OCI-LY1 (cell line): ENCODE measurements around the gene SEMA4C.

Source experiments
- H2AFZ ChIP-seq: fragments of 200-600 bp; sonication (generic), shearing (Covaris generic); 2 replicates; pipeline ENCODE4 v1.6.0; 2014; ENCODE audit warnings: antibody characterized with exemption, mild to moderate bottlenecking, low read length
- H3F3A ChIP-seq: fragments of 200-600 bp; sonication (generic), shearing (Covaris generic); 2 replicates; pipeline ENCODE4 v1.6.0; 2014; ENCODE audit warnings: mild to moderate bottlenecking, antibody characterized with exemption, low read length, moderate library complexity; ENCODE audit not compliant: insufficient read depth
- H3K27ac ChIP-seq: fragments of 200-600 bp; sonication (generic); 2 replicates; pipeline ENCODE4 v1.5.1; 2014; ENCODE audit warnings: low read length, mixed run types, mild to moderate bottlenecking, low read depth; ENCODE audit not compliant: poor library complexity, severe bottlenecking
- H3K27me3 ChIP-seq: fragments of 200-600 bp; sonication (generic); 2 replicates; pipeline ENCODE4 v1.6.0; 2014; ENCODE audit warnings: antibody characterized with exemption, mild to moderate bottlenecking, low read length, moderate library complexity; ENCODE audit not compliant: insufficient read depth
- H3K36me3 ChIP-seq: fragments of 200-600 bp; sonication (generic); 2 replicates; pipeline ENCODE4 v1.6.1; 2014; ENCODE audit warnings: mild to moderate bottlenecking, antibody characterized with exemption, low read length, moderate library complexity, mixed read lengths; ENCODE audit not compliant: insufficient read depth
- H3K4me1 ChIP-seq: fragments of 200-600 bp; sonication (generic); 2 replicates; pipeline ENCODE4 v1.5.1; 2014; ENCODE audit warnings: mild to moderate bottlenecking, low read length, moderate library complexity; ENCODE audit not compliant: insufficient read depth, severe bottlenecking
- H3K4me2 ChIP-seq: fragments of 200-600 bp; sonication (generic), shearing (Covaris generic); 2 replicates; pipeline ENCODE4 v1.6.1; 2014; ENCODE audit warnings: low read length
- H3K4me3 ChIP-seq: fragments of 200-600 bp; sonication (generic); 2 replicates; pipeline ENCODE4 v1.5.1; 2014; ENCODE audit warnings: low read length, low read depth, mild to moderate bottlenecking, mixed read lengths; ENCODE audit not compliant: poor library complexity, severe bottlenecking
- H3K79me2 ChIP-seq: fragments of 200-600 bp; shearing (Covaris generic); 2 replicates; pipeline ENCODE4 v1.6.1; 2016; ENCODE audit warnings: mixed run types, low read length, mixed read lengths; ENCODE audit not compliant: insufficient read depth
- H3K9ac ChIP-seq: fragments of 200-600 bp; sonication (generic), shearing (Covaris generic); 2 replicates; pipeline ENCODE4 v1.6.1; 2014; ENCODE audit warnings: mild to moderate bottlenecking, low read length, mixed read lengths
- H3K9me2 ChIP-seq: fragments of 200-600 bp; sonication (generic), shearing (Covaris generic); 2 replicates; pipeline ENCODE4 v1.6.1; 2014; ENCODE audit warnings: low read depth, mild to moderate bottlenecking, low read length, mixed read lengths
- H3K9me3 ChIP-seq: fragments of 200-600 bp; shearing (Covaris generic); 2 replicates; pipeline ENCODE4 v1.6.1; 2014; ENCODE audit warnings: low read length, mixed read lengths
- H4K20me1 ChIP-seq: fragments of 200-600 bp; sonication (generic), shearing (Covaris generic); 2 replicates; pipeline ENCODE4 v1.6.0; 2016; ENCODE audit warnings: mild to moderate bottlenecking, low read length; ENCODE audit not compliant: insufficient read depth
- CTCF ChIP-seq: fragments of 200-600 bp; sonication (generic), shearing (Covaris generic); IDR thresholded peaks from 2 replicates; pipeline ENCODE4 v1.5.1; 2017; ENCODE audit warnings: mild to moderate bottlenecking, antibody characterized with exemption, low read length, moderate library complexity, mixed read lengths
- EZH2 ChIP-seq: fragments of 200-600 bp; sonication (generic), shearing (Covaris generic); IDR thresholded peaks from 2 replicates; pipeline ENCODE4 v1.8.0; 2017; ENCODE audit warnings: borderline replicate concordance, mixed run types, mild to moderate bottlenecking, antibody characterized with exemption, low read length, moderate library complexity, mixed read lengths

SEMA4C gene

GRCh38 chr2:96825057-96825456 lies 44.8 kb downstream of the SEMA4C start:
- Histone ChIP-seq H3K4me2 (no peak overlapping the region), H3K36me3 (peaks cover 47% of the 10 kb centered on the region)

GRCh38 chr2:96824079-96824870 lies 45.6 kb downstream of the SEMA4C start:
- no peak overlapping the region for H3K27ac ChIP-seq
- H3K9me3 ChIP-seq = no peaks in the 10 kb centered on the region
- no peak overlapping the region for H3K9ac ChIP-seq
- no peak overlapping the region for H3K4me3 ChIP-seq
- peaks cover 43% of the 10 kb centered on the region for H3K36me3 ChIP-seq
- H3K27me3 ChIP-seq = no peaks in the 10 kb centered on the region
- no peaks in the 10 kb centered on the region for H3K9me2 ChIP-seq
- H3F3A ChIP-seq = no peaks in the 10 kb centered on the region
- no peak overlapping the region for H2AFZ ChIP-seq
- no peaks in the 10 kb centered on the region for H3K79me2 ChIP-seq
- H3K4me2 ChIP-seq = no peak overlapping the region
- TF ChIP-seq CTCF (no peak), EZH2 (no peak)
- peaks cover 20% of the 10 kb centered on the region for H3K4me1 ChIP-seq
- no peaks in the 10 kb centered on the region for H4K20me1 ChIP-seq

More at GRCh38 chr2:96825057-96825456, 44.8 kb downstream of the SEMA4C start:
- TF ChIP-seq EZH2 = no peak
- no peak for TF ChIP-seq CTCF
- Histone ChIP-seq H3K4me1 (peaks cover 13% of the 10 kb centered on the region), H2AFZ (no peak overlapping the region), H3K79me2 (no peaks in the 10 kb centered on the region), H3K27ac (no peak overlapping the region), H3F3A (no peaks in the 10 kb centered on the region), H3K9me2 (no peaks in the 10 kb centered on the region), H3K9me3 (no peaks in the 10 kb centered on the region), H4K20me1 (no peaks in the 10 kb centered on the region), H3K4me3 (no peak overlapping the region), H3K9ac (no peak overlapping the region), H3K27me3 (no peaks in the 10 kb centered on the region)

GRCh38 chr2:96823198-96823597 lies 46.7 kb downstream of the SEMA4C start:
- H3K27ac ChIP-seq = no peak overlapping the region
- H3K36me3 ChIP-seq = peaks cover 36% of the 10 kb centered on the region
- H3K4me1 ChIP-seq = peaks cover 31% of the 10 kb centered on the region
- no peaks in the 10 kb centered on the region for H4K20me1 ChIP-seq
- H3K9me2 ChIP-seq = no peaks in the 10 kb centered on the region
- H3K4me2 ChIP-seq = no peak overlapping the region
- TF ChIP-seq CTCF (no peak), EZH2 (no peak)
- H3K79me2 ChIP-seq = no peaks in the 10 kb centered on the region
- H3K4me3 ChIP-seq = no peak overlapping the region
- no peak overlapping the region for H3K9ac ChIP-seq
- no peaks in the 10 kb centered on the region for H3F3A ChIP-seq
- H3K9me3 ChIP-seq = no peaks in the 10 kb centered on the region
- H3K27me3 ChIP-seq = no peaks in the 10 kb centered on the region
- H2AFZ ChIP-seq = no peak overlapping the region
